CD4-positive, alpha-beta memory T cell (primary cell): ENCODE data around the gene RARA. TPM values are rescaled to one million over a fixed set of nuclear protein-coding genes. Genes with fewer than 3 reads are reported as not detected.
A peak's percentile ranks its signal among the peaks of the same experiment; 100 is the strongest.

Experiments used
- CTCF ChIA-PET: fragments of 350-600 bp; sonication (Branson Sonifier 250); formaldehyde crosslinking; loops from one replicate; lab custom pipeline; 2021; ENCODE audit warnings: inconsistent platforms; ENCODE audit not compliant: partially characterized antibody; lab: Charles Lee
- POLR2A ChIA-PET: fragments of 350-600 bp; sonication (Branson Sonifier 250); formaldehyde crosslinking; loops from one replicate; lab custom pipeline; 2021; ENCODE audit not compliant: partially characterized antibody; lab: Charles Lee
- DNase-seq, 5 donors: peaks; one replicate each; pipeline versions ENCODE4 v3.0.0 to v3.0.0-alpha.2; 2020 to 2022; ENCODE audit warnings: mixed read lengths in 1 of 5
- H3K27ac ChIP-seq: one replicate; pipeline ENCODE4 v1.7.0; 2013; ENCODE audit warnings: low read depth, low read length
- H3K27me3 ChIP-seq: 2 replicates; pipeline ENCODE4 v1.7.0; 2013; ENCODE audit warnings: mild to moderate bottlenecking, low read length, moderate library complexity; ENCODE audit not compliant: insufficient read depth
- H3K36me3 ChIP-seq: 2 replicates; pipeline ENCODE4 v1.7.0; 2013; ENCODE audit warnings: mild to moderate bottlenecking, low read length, moderate library complexity; ENCODE audit not compliant: insufficient read depth
- H3K4me1 ChIP-seq: 2 replicates; pipeline ENCODE4 v1.7.0; 2013; ENCODE audit warnings: mild to moderate bottlenecking, low read length, moderate library complexity; ENCODE audit not compliant: insufficient read depth
- H3K4me3 ChIP-seq, 2 donors: one replicate each; pipeline ENCODE4 v1.7.0; 2013; ENCODE audit warnings: low read length in 2 of 2, mild to moderate bottlenecking in 1 of 2
- H3K9me3 ChIP-seq, 2 donors: one replicate each; pipeline ENCODE4 v1.7.0; 2013; ENCODE audit warnings: low read length in 2 of 2, control low read depth in 1 of 2; ENCODE audit not compliant: control insufficient read depth in 1 of 2
- H3K27ac Mint-ChIP-seq, 7 donors: one replicate each; pipeline ENCODE4 v1.8.0; 2020 to 2021; ENCODE audit warnings: mixed read lengths in 7 of 7, mild to moderate bottlenecking in 6 of 7, inconsistent platforms in 3 of 7, moderate library complexity in 3 of 7
- H3K27me3 Mint-ChIP-seq, 2 donors: one replicate each; pipeline ENCODE4 v1.8.0; 2020 to 2021; ENCODE audit warnings: mixed read lengths in 2 of 2
- H3K36me3 Mint-ChIP-seq, 2 donors: one replicate each; pipeline ENCODE4 v1.8.0; 2020 to 2021; ENCODE audit warnings: mixed read lengths in 2 of 2, inconsistent platforms in 1 of 2, mild to moderate bottlenecking in 1 of 2
- H3K4me1 Mint-ChIP-seq, 4 donors: one replicate each; pipeline ENCODE4 v1.8.0; 2020 to 2021; ENCODE audit warnings: mixed read lengths in 4 of 4, mild to moderate bottlenecking in 1 of 4
- H3K4me3 Mint-ChIP-seq, 8 donors: one replicate each; pipeline ENCODE4 v1.8.0; 2020 to 2021; ENCODE audit warnings: mixed read lengths in 8 of 8, mild to moderate bottlenecking in 7 of 8, moderate library complexity in 6 of 8, inconsistent platforms in 3 of 8
- H3K9me3 Mint-ChIP-seq, 8 donors: one replicate each; pipeline ENCODE4 v1.8.0; 2020 to 2021; ENCODE audit warnings: mixed read lengths in 8 of 8, mild to moderate bottlenecking in 5 of 8, inconsistent platforms in 3 of 8, moderate library complexity in 1 of 8
- intact Hi-C: fragments of 100-400 bp; cut with micrococcal nuclease; formaldehyde crosslinking; loops from one replicate; pipeline ENCODE4 v1.15.1; 2023
- polyA plus RNA-seq, 2 donors: library from polyadenylated mRNA; unstranded; fragments of 300-500 nt; fragmentation: Illumina TruSeq; gene quantifications; one replicate each; pipeline ENCODE4 v1.2.3, GENCODE V29; 2021
- total RNA-seq, 2 experiments: library from RNA; stranded (reverse); gene quantifications; one replicate each; pipeline ENCODE4 v1.2.3, GENCODE V29; 2021

RARA gene
- total and polyA plus RNA-seq, 4 experiments from 2014 or later, result 5.1 to 54.5 (median 37.4) TPM

GRCh38 chr17:40287159-40287493 is 21.9 kb upstream of the RARA start:
- Histone ChIP-seq H3K4me3 (no peak overlapping the region), H3K27ac (peak overlapping the region; percentile 42), H3K9me3 (no peaks in the 10 kb centered on the region), H3K4me1 (peaks cover 26% of the 10 kb centered on the region), H3K36me3 (no peaks in the 10 kb centered on the region), H3K27me3 (no peaks in the 10 kb centered on the region)
- Mint-ChIP-seq H3K36me3 (peaks cover 1 to 13% of the 10 kb centered on the region in 2 donors), H3K27me3 (no peaks in the 10 kb centered on the region), H3K4me1 (peaks cover 17 to 42% (median 31%) of the 10 kb centered on the region in 4 donors), H3K4me3 (peak overlapping the region in 7 of 8 donors; percentile 97 to 100 (median 99)), H3K27ac (peak overlapping the region in 6 of 7 donors; percentile 82 to 98 (median 94)), H3K9me3 (no peaks in the 10 kb centered on the region)
- CTCF ChIA-PET, result interaction anchor here (1.0 kb wide), 1 partner anchor 85 kb away, joined by 4 read pairs; no protein-coding TSS in a partner anchor
- intact Hi-C loops, result loop anchor here (1.0 to 5.0 kb wide), 3 partner anchors 32 to 130 kb away; partner anchors contain the start of genes TOP2A and WIPF2
- no peak for DNase-seq
- POLR2A ChIA-PET, result no interaction called here

- ChIA-PET CTCF (interaction anchor here (1.0 to 7.5 kb wide), 7 partner anchors 11 to 174 kb away, joined by 3 to 86 read pairs (median 5); partner anchors contain the start of gene WIPF2), POLR2A (interaction anchor here (0.6 to 1.4 kb wide), 5 partner anchors 30 to 246 kb away, joined by 3 to 7 read pairs (median 4); partner anchors contain the start of gene WIPF2)
- Histone ChIP-seq H3K36me3 (no peaks in the 10 kb centered on the region), H3K27ac (peak within 1 kb of the TSS; percentile 42), H3K4me1 (peaks cover 26% of the 10 kb centered on the region), H3K9me3 (no peaks in the 10 kb centered on the region), H3K4me3 (peak within 1 kb of the TSS; percentile 80 to 89), H3K27me3 (no peaks in the 10 kb centered on the region)
- Mint-ChIP-seq H3K4me1 (peaks cover 17 to 40% (median 27%) of the 10 kb centered on the region in 4 donors), H3K36me3 (peaks cover 0 to 9% of the 10 kb centered on the region in 2 donors), H3K9me3 (no peaks in the 10 kb centered on the region), H3K27ac (peak within 1 kb of the TSS; percentile 82 to 98 (median 94)), H3K27me3 (no peaks in the 10 kb centered on the region), H3K4me3 (peak within 1 kb of the TSS; percentile 97 to 100 (median 99))
- peak; percentile 97 to 100 (median 98) for DNase-seq
- intact Hi-C loops, result loop anchor here (1.0 to 5.0 kb wide), 3 partner anchors 31 to 130 kb away; partner anchors contain the start of genes TOP2A and WIPF2
Measured at GRCh38 chr17:40287494-40288369, 21.2 kb upstream of the RARA start, which contains the start of gene CDC6. Gene CDC6, plus strand, starts transcription at chr17:40287879. Its CDS starts 1,542 bp downstream, at chr17:40289421.

GRCh38 chr17:40290629-40291280 is 18.2 kb upstream of the RARA start:
- H3K27me3 Mint-ChIP-seq, result no peaks in the 10 kb centered on the region
- POLR2A ChIA-PET, result interaction anchor here (1.0 kb wide), 1 partner anchor 72 kb away, joined by 3 read pairs; the partner anchor contains the start of gene WIPF2
- no peaks in the 10 kb centered on the region for H3K9me3 ChIP-seq
- peaks cover 0 to 2% of the 10 kb centered on the region in 2 donors for H3K36me3 Mint-ChIP-seq
- no peaks in the 10 kb centered on the region for H3K27me3 ChIP-seq
- CTCF ChIA-PET, result interaction anchor here (0.6 to 7.5 kb wide), 12 partner anchors 12 to 277 kb away, joined by 3 to 86 read pairs (median 4); partner anchors contain the start of gene CSF3
- H3K9me3 Mint-ChIP-seq, result no peaks in the 10 kb centered on the region
- no peaks in the 10 kb centered on the region for H3K36me3 ChIP-seq
- peaks cover 9 to 27% (median 18%) of the 10 kb centered on the region in 4 donors for H3K4me1 Mint-ChIP-seq
- H3K4me1 ChIP-seq, result peaks cover 21% of the 10 kb centered on the region
- H3K4me3 Mint-ChIP-seq, result peak overlapping the region in 1 of 8 donors; percentile 7
- DNase-seq, result peak in 4 of 5 donors; percentile 36 to 46 (median 40)
- H3K27ac ChIP-seq, result no peak overlapping the region
- peak overlapping the region in 1 of 7 donors; percentile 14 for H3K27ac Mint-ChIP-seq
- intact Hi-C loops, result loop anchor here (1.0 kb wide), 3 partner anchors 89 to 277 kb away; no protein-coding TSS in a partner anchor
- no peak overlapping the region for H3K4me3 ChIP-seq

- no peak overlapping the region for H3K4me3 Mint-ChIP-seq
- H3K27ac Mint-ChIP-seq, result no peak overlapping the region
- CTCF ChIA-PET, result interaction anchor here (0.7 to 7.5 kb wide), 7 partner anchors 8 to 278 kb away, joined by 3 to 86 read pairs (median 3); no protein-coding TSS in a partner anchor
- Histone ChIP-seq H3K27ac (no peak overlapping the region), H3K4me3 (no peak overlapping the region), H3K36me3 (no peaks in the 10 kb centered on the region), H3K4me1 (peaks cover 21% of the 10 kb centered on the region), H3K27me3 (no peaks in the 10 kb centered on the region), H3K9me3 (no peaks in the 10 kb centered on the region)
- POLR2A ChIA-PET, result no interaction called here
- DNase-seq, result no peak
- intact Hi-C loops, result no loop called here
- peaks cover 9 to 27% (median 18%) of the 10 kb centered on the region in 4 donors for H3K4me1 Mint-ChIP-seq
- H3K27me3 Mint-ChIP-seq, result no peaks in the 10 kb centered on the region
- no peaks in the 10 kb centered on the region for H3K9me3 Mint-ChIP-seq
- peaks cover 0 to 2% of the 10 kb centered on the region in 2 donors for H3K36me3 Mint-ChIP-seq
Measured at GRCh38 chr17:40291281-40291664, 17.7 kb upstream of the RARA start.

DNA sequence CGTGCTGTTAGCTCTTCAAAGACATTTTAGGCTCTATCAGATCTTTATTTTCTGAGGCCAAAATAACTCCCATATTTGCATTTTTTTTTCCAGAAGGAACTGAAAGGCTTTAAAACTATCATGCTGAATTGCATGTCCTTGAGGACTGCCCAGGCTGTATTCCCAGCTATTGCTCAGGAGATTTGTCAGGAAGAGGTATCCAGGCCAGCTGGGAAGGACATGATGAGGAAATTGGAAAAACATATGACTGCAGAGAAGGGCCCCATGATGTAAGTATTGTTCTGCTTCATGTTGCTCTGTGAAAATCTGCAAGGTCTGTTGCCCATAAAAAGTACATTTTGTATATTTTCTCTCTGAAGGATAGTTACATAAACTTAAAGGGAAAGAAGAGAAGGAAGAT is 15.6 kb upstream of the RARA start:
- ChIA-PET POLR2A (interaction anchor here (1.4 kb wide), 1 partner anchor 27 kb away, joined by 3 read pairs; no protein-coding TSS in a partner anchor), CTCF (interaction anchor here (0.9 to 7.5 kb wide), 12 partner anchors 10 to 278 kb away, joined by 3 to 86 read pairs (median 4); partner anchors contain the start of genes CSF3 and WIPF2)
- Mint-ChIP-seq H3K27ac (peak overlapping the region in 2 of 7 donors; percentile 25 to 47), H3K27me3 (no peaks in the 10 kb centered on the region), H3K9me3 (no peaks in the 10 kb centered on the region), H3K4me3 (no peak overlapping the region), H3K4me1 (peaks cover 3 to 12% (median 6%) of the 10 kb centered on the region in 4 donors), H3K36me3 (no peaks in the 10 kb centered on the region)
- H3K4me3 ChIP-seq, result no peak overlapping the region
- intact Hi-C loops, result no loop called here
- H3K9me3 ChIP-seq, result no peaks in the 10 kb centered on the region
- no peak overlapping the region for H3K27ac ChIP-seq
- H3K27me3 ChIP-seq, result no peaks in the 10 kb centered on the region
- H3K36me3 ChIP-seq, result no peaks in the 10 kb centered on the region
- no peak for DNase-seq
- peaks cover 8% of the 10 kb centered on the region for H3K4me1 ChIP-seq

DNA sequence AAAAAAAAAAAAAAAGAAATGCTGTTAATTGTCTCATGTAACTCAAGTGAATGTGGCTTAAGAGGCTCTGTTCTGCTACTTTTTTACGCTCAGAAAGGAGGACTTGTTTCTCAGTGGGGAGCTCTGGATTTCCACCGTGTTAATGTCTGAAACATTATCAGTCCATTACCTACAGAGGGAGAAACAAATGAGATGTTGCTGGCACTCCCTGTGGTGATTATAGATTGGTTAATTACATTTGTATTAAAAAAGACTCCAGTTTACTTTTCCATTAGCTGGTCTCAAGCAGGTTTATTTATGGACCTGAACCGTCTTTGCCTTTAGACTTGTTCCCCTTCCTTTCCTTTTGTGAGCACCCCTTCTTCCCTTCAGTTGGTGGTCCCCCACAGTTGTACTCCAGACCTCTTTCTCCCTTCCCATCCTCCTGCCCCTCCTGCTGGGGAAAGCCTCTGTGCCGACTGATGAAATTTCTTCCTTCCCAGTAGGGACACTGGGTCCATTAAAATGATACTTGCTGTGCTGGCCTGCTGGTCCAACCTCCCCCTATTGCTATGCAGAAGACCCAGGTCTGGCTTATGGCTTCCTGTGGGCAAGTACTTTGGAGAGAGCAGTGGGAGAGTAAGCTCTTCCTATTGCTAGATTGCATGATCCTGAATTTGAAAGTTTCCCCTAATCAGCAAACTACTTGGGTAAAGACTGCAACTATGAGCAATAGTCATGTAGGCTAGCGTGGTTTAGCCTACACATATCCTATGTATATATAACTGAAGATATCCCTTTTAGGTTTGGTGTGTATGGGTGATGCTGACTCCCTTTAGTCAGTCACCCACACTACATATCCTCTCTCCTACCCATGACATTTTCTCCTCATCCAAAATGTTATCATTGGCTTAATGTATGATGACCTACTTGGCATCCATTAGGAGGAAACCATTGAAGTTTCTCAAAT is 13.2 kb upstream of the RARA start:
- Mint-ChIP-seq H3K4me3 (no peak overlapping the region), H3K9me3 (no peaks in the 10 kb centered on the region), H3K4me1 (peaks cover 0 to 3% (median under 1%) of the 10 kb centered on the region in 4 donors), H3K27ac (peak overlapping the region in 2 of 7 donors; percentile 5 to 55), H3K27me3 (no peaks in the 10 kb centered on the region), H3K36me3 (no peaks in the 10 kb centered on the region)
- Histone ChIP-seq H3K36me3 (no peaks in the 10 kb centered on the region), H3K4me3 (no peak overlapping the region), H3K9me3 (no peaks in the 10 kb centered on the region), H3K27ac (no peak overlapping the region), H3K4me1 (no peaks in the 10 kb centered on the region), H3K27me3 (no peaks in the 10 kb centered on the region)
- ChIA-PET CTCF (interaction anchor here (0.7 to 18.1 kb wide), 6 partner anchors 12 to 1165 kb away, joined by 3 to 573 read pairs (median 3); no protein-coding TSS in a partner anchor), POLR2A (interaction anchor here (0.6 to 37.1 kb wide), 2 partner anchors 9 to 49 kb away, joined by 3 to 1054 read pairs; no protein-coding TSS in a partner anchor)
- DNase-seq, result no peak
- intact Hi-C loops, result no loop called here
